Fibroblast of lung (primary cell): ENCODE results near the gene KIF4A. TPM values are rescaled to one million over a fixed set of nuclear protein-coding genes. Genes with fewer than 3 reads are reported as not detected.

Experiments
- DNase-seq, 2 donors: peaks; one replicate each; pipeline versions ENCODE4 v3.0.0 to v3.0.0-alpha.2; 2010; ENCODE audit warnings: low read depth in 2 of 2
- H2AFZ ChIP-seq: 2 replicates; pipeline ENCODE4 v1.5.1; 2012; ENCODE audit warnings: low read length, control low read depth, inconsistent platforms
- H3K27ac ChIP-seq: 2 replicates; pipeline ENCODE4 v1.5.1; 2011; ENCODE audit warnings: low read length, control low read depth; ENCODE audit not compliant: insufficient read depth
- H3K27me3 ChIP-seq: 2 replicates; pipeline ENCODE4 v1.5.1; 2011; ENCODE audit warnings: mild to moderate bottlenecking, low read length; ENCODE audit not compliant: control insufficient read depth, insufficient read depth
- H3K36me3 ChIP-seq: 2 replicates; pipeline ENCODE4 v1.5.1; 2011; ENCODE audit warnings: low read length; ENCODE audit not compliant: control insufficient read depth, insufficient read depth
- H3K4me1 ChIP-seq: 2 replicates; pipeline ENCODE4 v1.5.1; 2011; ENCODE audit warnings: low read length; ENCODE audit not compliant: control insufficient read depth, insufficient read depth; ENCODE audit errors: extremely low read depth
- H3K4me2 ChIP-seq: 2 replicates; pipeline ENCODE4 v1.5.1; 2011; ENCODE audit warnings: low read length, control low read depth; ENCODE audit not compliant: insufficient read depth; ENCODE audit errors: extremely low read depth
- H3K4me3 ChIP-seq, 4 experiments: fragments of 200-600 bp in 1 of 4; sonication (generic) in 1 of 4; replicated peaks in 1 of 4; 2 replicates each; pipeline ENCODE4 v1.5.1; 2011 to 2016; ENCODE audit warnings: low read length in 4 of 4, low read depth in 3 of 4, mild to moderate bottlenecking in 3 of 4, control low read depth in 2 of 4, inconsistent platforms in 1 of 4, mixed read lengths in 1 of 4; ENCODE audit not compliant: insufficient read depth in 1 of 4; ENCODE audit errors: control extremely low read depth in 1 of 4
- H3K79me2 ChIP-seq: 2 replicates; pipeline ENCODE4 v1.5.1; 2012; ENCODE audit warnings: mild to moderate bottlenecking, low read length, inconsistent platforms; ENCODE audit not compliant: control insufficient read depth, insufficient read depth
- H3K9ac ChIP-seq: 2 replicates; pipeline ENCODE4 v1.5.1; 2011; ENCODE audit warnings: mild to moderate bottlenecking, low read length, control low read depth; ENCODE audit not compliant: insufficient read depth
- H3K9me3 ChIP-seq: 2 replicates; pipeline ENCODE4 v1.5.1; 2012; ENCODE audit warnings: low read depth, low read length; ENCODE audit not compliant: control insufficient read depth, insufficient read depth
- H4K20me1 ChIP-seq: 2 replicates; pipeline ENCODE4 v1.5.1; 2011; ENCODE audit warnings: low read length; ENCODE audit not compliant: control insufficient read depth, insufficient read depth; ENCODE audit errors: extremely low read depth
- EZH2 ChIP-seq: IDR thresholded peaks from 2 replicates; pipeline ENCODE4 v1.5.1; 2012; ENCODE audit warnings: low read length, control low read depth, mild to moderate bottlenecking; ENCODE audit errors: missing control alignments
- polyA plus RNA-seq, 2 donors: library from polyadenylated mRNA; depleted of rRNA in 1 of 2; stranded (reverse) in 1 of 2; unstranded in 1 of 2; fragments of >200 nt; gene quantifications; 2 replicates each; pipeline ENCODE4 v1.2.1, GENCODE V29; 2011 to 2012; ENCODE audit warnings: missing spikeins in 1 of 2
- total RNA-seq: library from RNA; depleted of rRNA; stranded (reverse); fragments of >200 nt; gene quantifications from 2 replicates; pipeline ENCODE4 v1.2.1, GENCODE V29; 2014
- TF ChIP-seq, protein P1 (sequence below), 2 donors: IDR thresholded peaks in 1 of 2; conservative IDR thresholded peaks in 1 of 2; 1 replicate in 1 of 2; 2 replicates in 1 of 2; pipeline ENCODE4 v1.5.1; 2011 to 2012; ENCODE audit warnings: low read length in 2 of 2, control low read depth in 1 of 2, inconsistent platforms in 1 of 2, low read depth in 1 of 2, mild to moderate bottlenecking in 1 of 2

Gene KIF4A
- total and polyA plus RNA-seq, 2 donors (not counting 1 experiment from before 2014, with no cell fraction given) = 5.6 to 7.1 TPM

DNA sequence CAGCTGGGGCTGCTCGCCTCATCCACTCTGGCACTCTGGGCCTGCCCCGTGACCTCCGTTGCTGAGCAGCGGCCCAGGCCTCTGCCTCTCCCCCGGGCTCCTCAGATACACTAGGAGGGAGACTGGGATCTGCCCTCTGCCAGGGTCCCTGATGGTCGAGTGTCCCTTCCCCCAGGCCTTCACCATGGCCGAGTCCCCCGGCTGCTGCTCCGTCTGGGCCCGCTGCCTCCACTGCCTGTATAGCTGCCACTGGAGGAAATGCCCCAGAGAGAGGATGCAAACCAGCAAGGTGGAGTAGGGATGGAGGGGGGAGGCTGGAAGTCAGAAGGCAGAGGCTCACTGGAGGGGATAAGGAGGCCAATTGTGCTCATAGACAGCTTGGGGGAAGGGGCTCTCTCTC, 134.9 kb downstream of the KIF4A start:
- no peaks in the 10 kb centered on the region for H3K27me3 ChIP-seq
- H3K4me1 ChIP-seq = no peaks in the 10 kb centered on the region
- no peak overlapping the region for H3K27ac ChIP-seq
- H4K20me1 ChIP-seq = no peaks in the 10 kb centered on the region
- no peak overlapping the region for H3K9ac ChIP-seq
- no peaks in the 10 kb centered on the region for H3K36me3 ChIP-seq
- H3K4me2 ChIP-seq = no peak overlapping the region
- no peak overlapping the region for H3K4me3 ChIP-seq
- H3K9me3 ChIP-seq = no peaks in the 10 kb centered on the region
- TF ChIP-seq, protein P1, sequence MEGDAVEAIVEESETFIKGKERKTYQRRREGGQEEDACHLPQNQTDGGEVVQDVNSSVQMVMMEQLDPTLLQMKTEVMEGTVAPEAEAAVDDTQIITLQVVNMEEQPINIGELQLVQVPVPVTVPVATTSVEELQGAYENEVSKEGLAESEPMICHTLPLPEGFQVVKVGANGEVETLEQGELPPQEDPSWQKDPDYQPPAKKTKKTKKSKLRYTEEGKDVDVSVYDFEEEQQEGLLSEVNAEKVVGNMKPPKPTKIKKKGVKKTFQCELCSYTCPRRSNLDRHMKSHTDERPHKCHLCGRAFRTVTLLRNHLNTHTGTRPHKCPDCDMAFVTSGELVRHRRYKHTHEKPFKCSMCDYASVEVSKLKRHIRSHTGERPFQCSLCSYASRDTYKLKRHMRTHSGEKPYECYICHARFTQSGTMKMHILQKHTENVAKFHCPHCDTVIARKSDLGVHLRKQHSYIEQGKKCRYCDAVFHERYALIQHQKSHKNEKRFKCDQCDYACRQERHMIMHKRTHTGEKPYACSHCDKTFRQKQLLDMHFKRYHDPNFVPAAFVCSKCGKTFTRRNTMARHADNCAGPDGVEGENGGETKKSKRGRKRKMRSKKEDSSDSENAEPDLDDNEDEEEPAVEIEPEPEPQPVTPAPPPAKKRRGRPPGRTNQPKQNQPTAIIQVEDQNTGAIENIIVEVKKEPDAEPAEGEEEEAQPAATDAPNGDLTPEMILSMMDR (conservative IDR thresholded peaks at IDR 0.05 in 1 of 2, IDR thresholded peaks at IDR 0.05 in 1 of 2; ENCODE audit: low read depth in 1 of 2, low read length in 2 of 2) = no peak
- no peaks in the 10 kb centered on the region for H3K79me2 ChIP-seq
- H2AFZ ChIP-seq = no peak overlapping the region
- DNase-seq = no peak

DNA sequence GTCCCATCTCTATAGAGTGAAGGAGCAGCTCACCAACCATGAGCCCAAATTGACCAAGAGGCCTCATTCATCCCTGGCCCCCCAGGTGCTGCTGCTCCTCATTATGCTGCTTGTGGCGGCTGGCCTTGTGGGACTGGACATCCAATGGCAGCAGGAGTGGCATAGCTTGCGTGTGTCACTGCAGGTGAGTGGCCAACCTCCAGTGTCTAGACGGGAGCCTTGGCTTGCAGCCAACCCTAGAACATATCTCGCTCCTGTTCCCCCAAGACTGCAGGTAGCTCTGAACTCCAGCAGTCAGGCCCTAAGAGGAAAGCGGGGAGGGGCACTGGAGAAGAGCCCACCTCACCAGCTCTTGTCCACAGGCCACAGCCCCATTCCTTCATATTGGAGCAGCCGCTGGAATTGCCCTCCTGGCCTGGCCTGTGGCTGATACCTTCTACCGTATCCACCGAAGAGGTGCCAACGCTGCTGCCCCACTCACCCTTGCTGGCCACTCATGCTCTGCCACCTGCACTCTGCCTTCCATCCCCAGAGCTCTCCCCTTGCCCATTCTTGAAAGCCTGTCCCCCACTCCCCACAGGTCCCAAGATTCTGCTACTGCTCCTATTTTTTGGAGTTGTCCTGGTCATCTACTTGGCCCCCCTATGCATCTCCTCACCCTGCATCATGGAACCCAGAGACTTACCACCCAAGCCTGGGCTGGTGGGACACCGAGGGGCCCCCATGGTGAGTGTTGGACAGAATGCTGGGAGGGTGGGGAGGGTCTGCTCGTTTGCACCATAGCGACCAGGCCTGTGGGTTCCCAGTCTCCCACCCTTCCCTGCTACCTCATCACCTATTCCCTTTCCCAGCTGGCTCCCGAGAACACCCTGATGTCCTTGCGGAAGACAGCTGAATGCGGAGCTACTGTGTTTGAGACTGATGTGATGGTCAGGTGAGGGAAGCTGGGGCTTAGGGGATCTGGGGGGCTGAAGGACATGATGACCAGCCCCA, 136.7 kb downstream of the KIF4A start:
- no peaks in the 10 kb centered on the region for H3K27me3 ChIP-seq
- no peaks in the 10 kb centered on the region for H3K9me3 ChIP-seq
- no peak overlapping the region for H3K4me2 ChIP-seq
- TF ChIP-seq, protein P1 (conservative IDR thresholded peaks at IDR 0.05 in 1 of 2, IDR thresholded peaks at IDR 0.05 in 1 of 2; ENCODE audit: low read depth in 1 of 2, low read length in 2 of 2) = no peak
- no peak for TF ChIP-seq EZH2
- no peak for DNase-seq
- no peaks in the 10 kb centered on the region for H3K79me2 ChIP-seq
- H3K4me1 ChIP-seq = no peaks in the 10 kb centered on the region
- H4K20me1 ChIP-seq = no peaks in the 10 kb centered on the region
- H3K4me3 ChIP-seq = no peak overlapping the region
- H3K9ac ChIP-seq = no peak overlapping the region
- H3K36me3 ChIP-seq = no peaks in the 10 kb centered on the region
- no peak overlapping the region for H3K27ac ChIP-seq
- H2AFZ ChIP-seq = no peak overlapping the region

DNA sequence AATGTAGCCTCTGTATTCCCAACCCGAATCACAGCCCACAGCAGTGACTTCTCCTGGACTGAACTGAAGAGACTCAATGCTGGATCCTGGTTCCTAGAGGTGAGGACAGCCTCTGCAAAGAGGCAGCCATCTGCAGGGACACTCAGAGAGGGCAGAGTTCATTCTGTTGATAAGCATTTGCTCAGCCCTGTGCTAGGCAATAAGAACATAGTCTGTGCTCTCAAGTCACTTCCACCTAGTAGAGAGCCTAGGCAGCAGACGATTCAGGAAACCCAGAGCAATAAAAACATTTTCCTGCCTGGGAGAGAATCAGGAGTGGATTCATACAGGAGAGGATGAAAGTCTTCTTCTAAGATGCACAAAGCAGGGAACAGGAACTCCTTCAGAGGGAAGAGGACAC, 137.5 kb downstream of the KIF4A start:
- no peaks in the 10 kb centered on the region for H3K36me3 ChIP-seq
- no peak overlapping the region for H3K4me3 ChIP-seq
- no peak overlapping the region for H3K4me2 ChIP-seq
- H3K4me1 ChIP-seq = no peaks in the 10 kb centered on the region
- H3K9me3 ChIP-seq = no peaks in the 10 kb centered on the region
- TF ChIP-seq EZH2 = no peak
- TF ChIP-seq, protein P1 (conservative IDR thresholded peaks at IDR 0.05 in 1 of 2, IDR thresholded peaks at IDR 0.05 in 1 of 2; ENCODE audit: low read depth in 1 of 2, low read length in 2 of 2) = no peak
- H3K27me3 ChIP-seq = no peaks in the 10 kb centered on the region
- H3K27ac ChIP-seq = no peak overlapping the region
- no peaks in the 10 kb centered on the region for H4K20me1 ChIP-seq
- H3K79me2 ChIP-seq = no peaks in the 10 kb centered on the region
- H3K9ac ChIP-seq = no peak overlapping the region
- no peak for DNase-seq
- H2AFZ ChIP-seq = no peak overlapping the region
